A549 (cell line): ENCODE data around the gene TMEFF2.

Experiments used
- BHLHE40 ChIP-seq: IDR thresholded peaks from 2 replicates; pipeline ENCODE4 v1.6.1; 2012; ENCODE audit warnings: low read depth, low read length, inconsistent platforms
- CTCF ChIP-seq: fragments of >200 bp; sonication (Bioruptor Twin); formaldehyde crosslinking; IDR thresholded peaks from 3 replicates; pipeline ENCODE4 v1.5.1; 2016
- ELK1 ChIP-seq: fragments of 150-350 bp; IDR thresholded peaks from 2 replicates; pipeline ENCODE4 v1.6.1; 2014; ENCODE audit warnings: low read depth, mild to moderate bottlenecking, low read length
- EP300 ChIP-seq, 2 experiments: fragments of >200 bp; sonication (Bioruptor Twin); formaldehyde crosslinking; IDR thresholded peaks; 2 replicates in 1 of 2; 3 replicates in 1 of 2; pipeline ENCODE4 v1.6.1; 2016 to 2017
- JUN ChIP-seq, 2 experiments: fragments of >200 bp; sonication (Bioruptor Twin); formaldehyde crosslinking; IDR thresholded peaks; 2 replicates in 1 of 2; 3 replicates in 1 of 2; pipeline ENCODE4 v1.6.1; 2016 to 2017
- JUNB ChIP-seq: fragments of >200 bp; sonication (Bioruptor Twin); formaldehyde crosslinking; IDR thresholded peaks from 2 replicates; pipeline ENCODE4 v1.6.1; 2016
- KDM5A ChIP-seq: fragments of 200-600 bp; sonication (generic); IDR thresholded peaks from 2 replicates; pipeline ENCODE4 v1.6.1; 2016; ENCODE audit warnings: antibody characterized with exemption, mild to moderate bottlenecking
- MYC ChIP-seq: IDR thresholded peaks from 2 replicates; pipeline ENCODE4 v1.6.1; 2012; ENCODE audit warnings: mild to moderate bottlenecking, inconsistent platforms, low read length, improper control_type of control experiment, borderline replicate concordance
- PBX3 ChIP-seq: IDR thresholded peaks from 2 replicates; pipeline ENCODE4 v1.6.1; 2012
- POLR2A ChIP-seq: IDR thresholded peaks from 2 replicates; pipeline ENCODE4 v1.6.1; 2012; ENCODE audit warnings: mild to moderate bottlenecking, low read length
- SMC3 ChIP-seq: fragments of >200 bp; sonication (Bioruptor Twin); formaldehyde crosslinking; IDR thresholded peaks from 3 replicates; pipeline ENCODE4 v1.6.1; 2018; ENCODE audit warnings: inconsistent platforms

GRCh38 chr2:192201116-192201515 is 6.4 kb upstream of the TMEFF2 start:
- TF ChIP-seq BHLHE40 (no peak), POLR2A (no peak), JUNB (no peak), MYC (no peak), CTCF (no peak), KDM5A (no peak), EP300 (IDR thresholded peaks at IDR 0.05) (no peak), SMC3 (no peak), ELK1 (no peak), JUN (IDR thresholded peaks at IDR 0.05) (no peak), PBX3 (no peak)
